ENCODE data around the gene TTC9B.
"Not testable (repeated sequence)": the region's sequence is repeated elsewhere in the genome, so short reads cannot be mapped to it uniquely, and the experiment has no call there.

TTC9B gene

GRCh38 chr19:40213251-40213829 is 4.8 kb downstream of the TTC9B start:
- DNase-seq: no peak

GRCh38 chr19:40210889-40211288 is 7.3 kb downstream of the TTC9B start:
- no peak for DNase-seq

GRCh38 chr19:40208602-40209001 is 9.6 kb downstream of the TTC9B start:
- no peak for DNase-seq

GRCh38 chr19:40205760-40206159 is 12.4 kb downstream of the TTC9B start:
- no peak for DNase-seq

- no peak for DNase-seq
These were observed 13.8 kb downstream of the TTC9B start for GRCh38 chr19:40204381-40204780.

- DNase-seq: no peak
These were observed 17.7 kb downstream of the TTC9B start for GRCh38 chr19:40200341-40201099.

- DNase-seq: no peak
These were observed 19.8 kb downstream of the TTC9B start for GRCh38 chr19:40198272-40198990.

- DNase-seq: no peak
These were observed 24.7 kb downstream of the TTC9B start for GRCh38 chr19:40193587-40193849.

- no peak for DNase-seq
These were observed 25.2 kb downstream of the TTC9B start for GRCh38 chr19:40192758-40193586.

GRCh38 chr19:40191836-40192646 is 26.1 kb downstream of the TTC9B start:
- DNase-seq: no peak

GRCh38 chr19:40190891-40191835 is 27.0 kb downstream of the TTC9B start, which contains the start of gene MAP3K10:
Gene MAP3K10, plus strand, starts transcription at chr19:40191426. Its CDS starts 606 bp downstream, at chr19:40192032.
- DNase-seq: peak; percentile 66

GRCh38 chr19:40184273-40184672 is 33.9 kb downstream of the TTC9B start:
- no peak for DNase-seq

- DNase-seq: no peak
These were observed 39.4 kb downstream of the TTC9B start for GRCh38 chr19:40178756-40179155.

GRCh38 chr19:40177286-40178070 is 40.7 kb downstream of the TTC9B start:
- DNase-seq: no peak

- DNase-seq: no peak
These were observed 42.4 kb downstream of the TTC9B start for GRCh38 chr19:40175820-40176219.

- DNase-seq: no peak
These were observed 44.1 kb downstream of the TTC9B start for GRCh38 chr19:40174092-40174491.

- not testable (repeated sequence) for DNase-seq
These were observed 46.9 kb downstream of the TTC9B start for GRCh38 chr19:40171293-40171692.

- not testable (repeated sequence) for DNase-seq
These were observed 47.7 kb downstream of the TTC9B start for GRCh38 chr19:40170303-40170989.

GRCh38 chr19:40169482-40170302 is 48.5 kb downstream of the TTC9B start:
- DNase-seq: not testable (repeated sequence)
